ENCODE results near the gene KRTAP4-4.

DNA sequence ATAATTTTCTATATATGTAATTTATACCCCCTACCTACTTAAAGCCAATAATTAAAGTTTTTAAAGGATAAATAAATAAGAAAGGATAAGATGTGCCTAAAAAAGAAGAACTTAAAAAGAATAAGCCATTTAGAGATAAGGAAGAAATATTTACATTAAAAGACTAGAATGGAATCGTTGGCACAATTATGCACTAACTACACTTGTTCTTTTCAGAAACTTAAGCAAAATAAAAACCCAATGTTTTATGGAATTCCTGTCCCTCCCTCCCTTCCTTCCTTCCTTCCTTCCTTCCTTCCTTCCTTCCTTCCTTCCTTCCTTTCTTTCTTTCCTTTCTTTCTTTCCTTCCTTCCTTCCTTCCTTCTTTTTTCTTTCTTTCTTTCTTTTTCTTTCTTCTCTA lies 15.7 kb downstream of the KRTAP4-4 start:
- TF ChIP-seq POLR2A (IDR thresholded peaks at IDR 0.05) = no peak
- TF ChIP-seq, protein P1, sequence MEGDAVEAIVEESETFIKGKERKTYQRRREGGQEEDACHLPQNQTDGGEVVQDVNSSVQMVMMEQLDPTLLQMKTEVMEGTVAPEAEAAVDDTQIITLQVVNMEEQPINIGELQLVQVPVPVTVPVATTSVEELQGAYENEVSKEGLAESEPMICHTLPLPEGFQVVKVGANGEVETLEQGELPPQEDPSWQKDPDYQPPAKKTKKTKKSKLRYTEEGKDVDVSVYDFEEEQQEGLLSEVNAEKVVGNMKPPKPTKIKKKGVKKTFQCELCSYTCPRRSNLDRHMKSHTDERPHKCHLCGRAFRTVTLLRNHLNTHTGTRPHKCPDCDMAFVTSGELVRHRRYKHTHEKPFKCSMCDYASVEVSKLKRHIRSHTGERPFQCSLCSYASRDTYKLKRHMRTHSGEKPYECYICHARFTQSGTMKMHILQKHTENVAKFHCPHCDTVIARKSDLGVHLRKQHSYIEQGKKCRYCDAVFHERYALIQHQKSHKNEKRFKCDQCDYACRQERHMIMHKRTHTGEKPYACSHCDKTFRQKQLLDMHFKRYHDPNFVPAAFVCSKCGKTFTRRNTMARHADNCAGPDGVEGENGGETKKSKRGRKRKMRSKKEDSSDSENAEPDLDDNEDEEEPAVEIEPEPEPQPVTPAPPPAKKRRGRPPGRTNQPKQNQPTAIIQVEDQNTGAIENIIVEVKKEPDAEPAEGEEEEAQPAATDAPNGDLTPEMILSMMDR (IDR thresholded peaks at IDR 0.05) = no peak
